ENCODE measurements around the gene CCDC195.
"Not testable (repeated sequence)": the region's sequence is repeated elsewhere in the genome, so short reads cannot be mapped to it uniquely, and the experiment has no call there.

Gene CCDC195

GRCh38 chr2:224689539-224689938 is 26.6 kb downstream of the CCDC195 start:
- DNase-seq: no peak

GRCh38 chr2:224688997-224689396 is 27.2 kb downstream of the CCDC195 start:
- no peak for DNase-seq

- no peak for DNase-seq
These were observed 29.0 kb downstream of the CCDC195 start for GRCh38 chr2:224687156-224687555.

GRCh38 chr2:224685121-224685520 is 31.0 kb downstream of the CCDC195 start:
- DNase-seq: no peak

GRCh38 chr2:224682134-224682533 is 34.0 kb downstream of the CCDC195 start:
- DNase-seq: no peak

- DNase-seq: no peak
These were observed 44.4 kb downstream of the CCDC195 start for GRCh38 chr2:224671731-224672130.

- peak; percentile 42 for DNase-seq
These were observed 46.0 kb downstream of the CCDC195 start for GRCh38 chr2:224670203-224670602.

- no peak for DNase-seq
These were observed 46.7 kb downstream of the CCDC195 start for GRCh38 chr2:224669449-224669848.

- no peak for DNase-seq
These were observed 47.8 kb downstream of the CCDC195 start for GRCh38 chr2:224668123-224668909.

- DNase-seq: no peak
These were observed 49.1 kb downstream of the CCDC195 start for GRCh38 chr2:224666951-224667553.

- DNase-seq: not testable (repeated sequence)
These were observed 52.8 kb downstream of the CCDC195 start for GRCh38 chr2:224663322-224663721.

GRCh38 chr2:224661708-224662107 is 54.5 kb downstream of the CCDC195 start:
- not testable (repeated sequence) for DNase-seq

GRCh38 chr2:224659714-224660113 is 56.5 kb downstream of the CCDC195 start:
- no peak for DNase-seq

GRCh38 chr2:224658780-224659405 is 57.3 kb downstream of the CCDC195 start:
- DNase-seq: no peak

- DNase-seq: no peak
These were observed 58.8 kb downstream of the CCDC195 start for GRCh38 chr2:224657349-224657748.

GRCh38 chr2:224655006-224655537 is 61.1 kb downstream of the CCDC195 start:
- no peak for DNase-seq
